Dendritic cell treated with granulocyte-macrophage colony-stimulating factor and Interleukin-4, amounts not matched to agents 40 ng/mL and 50 ng/mL, for 4 days (primary cell): Measurements from ENCODE around the gene CD28.
"Not testable (repeated sequence)": the region's sequence is repeated elsewhere in the genome, so short reads cannot be mapped to it uniquely, and the experiment has no call there.

Experiments used
- H3K27ac Mint-ChIP-seq: one replicate; pipeline ENCODE4 v1.8.0; 2022; ENCODE audit warnings: mild to moderate bottlenecking, mixed read lengths
- H3K27me3 Mint-ChIP-seq: one replicate; pipeline ENCODE4 v1.8.0; 2022; ENCODE audit warnings: mild to moderate bottlenecking, mixed read lengths
- H3K36me3 Mint-ChIP-seq: one replicate; pipeline ENCODE4 v1.8.0; 2022; ENCODE audit warnings: low read depth, mixed read lengths
- H3K4me1 Mint-ChIP-seq: one replicate; pipeline ENCODE4 v1.8.0; 2022; ENCODE audit warnings: low read depth, mixed read lengths
- H3K4me3 Mint-ChIP-seq: one replicate; pipeline ENCODE4 v1.8.0; 2022; ENCODE audit warnings: mild to moderate bottlenecking, moderate library complexity, mixed read lengths
- H3K9me3 Mint-ChIP-seq: one replicate; pipeline ENCODE4 v1.8.0; 2022; ENCODE audit warnings: mixed read lengths
- intact Hi-C: fragments of 100-400 bp; cut with micrococcal nuclease; formaldehyde crosslinking; loops from one replicate; pipeline ENCODE4 v1.15.0; 2022

CD28 gene

GRCh38 chr2:203782262-203782976 is 76.0 kb downstream of the CD28 start:
- peaks cover 3% of the 10 kb centered on the region for H3K27me3 Mint-ChIP-seq
- H3K36me3 Mint-ChIP-seq: no peaks in the 10 kb centered on the region
- H3K4me3 Mint-ChIP-seq: no peak overlapping the region
- intact Hi-C loops: no loop called here
- H3K27ac Mint-ChIP-seq: peak overlapping the region; percentile 60
- H3K4me1 Mint-ChIP-seq: peaks cover 28% of the 10 kb centered on the region
- H3K9me3 Mint-ChIP-seq: peaks cover 14% of the 10 kb centered on the region

GRCh38 chr2:203783496-203784203 is 77.2 kb downstream of the CD28 start:
- intact Hi-C loops: no loop called here
- peaks cover 14% of the 10 kb centered on the region for H3K9me3 Mint-ChIP-seq
- peaks cover 40% of the 10 kb centered on the region for H3K4me1 Mint-ChIP-seq
- H3K27me3 Mint-ChIP-seq: peaks cover 3% of the 10 kb centered on the region
- H3K36me3 Mint-ChIP-seq: no peaks in the 10 kb centered on the region
- peak overlapping the region; percentile 80 for H3K27ac Mint-ChIP-seq
- no peak overlapping the region for H3K4me3 Mint-ChIP-seq

- intact Hi-C loops: loop anchor here (5.0 kb wide), 1 partner anchor 127 kb away; no protein-coding TSS in a partner anchor
- peaks cover 45% of the 10 kb centered on the region for H3K4me1 Mint-ChIP-seq
Observed at GRCh38 chr2:203784710-203785270, 78.4 kb downstream of the CD28 start.

GRCh38 chr2:203785391-203786110 is 79.1 kb downstream of the CD28 start:
- not testable (repeated sequence) for H3K27me3 Mint-ChIP-seq, H3K4me3 Mint-ChIP-seq, H3K9me3 Mint-ChIP-seq, H3K36me3 Mint-ChIP-seq
- intact Hi-C loops: loop anchor here (2.0 to 5.0 kb wide), 2 partner anchors 25 to 128 kb away; no protein-coding TSS in a partner anchor
- Mint-ChIP-seq H3K4me1 (peaks cover 48% of the 10 kb centered on the region), H3K27ac (peak overlapping the region; percentile 80)

More at GRCh38 chr2:203784710-203785270, 78.4 kb downstream of the CD28 start:
- peak overlapping the region; percentile 80 for H3K27ac Mint-ChIP-seq
- H3K9me3 Mint-ChIP-seq, H3K27me3 Mint-ChIP-seq, H3K36me3 Mint-ChIP-seq, H3K4me3 Mint-ChIP-seq: not testable (repeated sequence)

GRCh38 chr2:203786549-203787351 is 80.3 kb downstream of the CD28 start:
- Mint-ChIP-seq H3K27ac (peak overlapping the region; percentile 80), H3K27me3 (peaks cover 3% of the 10 kb centered on the region), H3K4me3 (no peak overlapping the region), H3K36me3 (no peaks in the 10 kb centered on the region), H3K9me3 (no peaks in the 10 kb centered on the region), H3K4me1 (peaks cover 43% of the 10 kb centered on the region)
- intact Hi-C loops: loop anchor here (2.0 to 5.0 kb wide), 2 partner anchors 24 to 129 kb away; no protein-coding TSS in a partner anchor

GRCh38 chr2:203787979-203788378 is 81.5 kb downstream of the CD28 start:
- H3K4me3 Mint-ChIP-seq: no peak overlapping the region
- H3K9me3 Mint-ChIP-seq: no peaks in the 10 kb centered on the region
- intact Hi-C loops: loop anchor here (2.0 to 5.0 kb wide), 2 partner anchors 23 to 131 kb away; no protein-coding TSS in a partner anchor
- peak overlapping the region; percentile 80 for H3K27ac Mint-ChIP-seq
- no peaks in the 10 kb centered on the region for H3K36me3 Mint-ChIP-seq
- peaks cover 3% of the 10 kb centered on the region for H3K27me3 Mint-ChIP-seq
- H3K4me1 Mint-ChIP-seq: peaks cover 52% of the 10 kb centered on the region
